D341Med (cell line): ENCODE results near the gene HOXD10.
A peak's percentile ranks its signal among the peaks of the same experiment; 100 is the strongest.

ENCODE experiments used
- DNase-seq: peaks from one replicate; pipeline ENCODE4 v3.0.0; 2012; ENCODE audit warnings: low spot score

HOXD10 gene

GRCh38 chr2:176115883-176116813 lies at the start of gene HOXD10:
TSS of gene HOXD10 (plus strand) at chr2:176116778. CDS start at chr2:176116834, 56 bp downstream.
- no peak for DNase-seq

- no peak for DNase-seq
Measured at GRCh38 chr2:176067589-176068418, 48.8 kb upstream of the HOXD10 start.

GRCh38 chr2:176068419-176068832 lies 48.2 kb upstream of the HOXD10 start:
- DNase-seq, result no peak

- no peak for DNase-seq
Measured at GRCh38 chr2:176071330-176072291, 45.0 kb upstream of the HOXD10 start.

- no peak for DNase-seq
Measured at GRCh38 chr2:176072292-176072669, 44.3 kb upstream of the HOXD10 start.

- DNase-seq, result no peak
Measured at GRCh38 chr2:176072951-176073904, 43.4 kb upstream of the HOXD10 start.

GRCh38 chr2:176074919-176075425 lies 41.6 kb upstream of the HOXD10 start:
- DNase-seq, result no peak

- no peak for DNase-seq
Measured at GRCh38 chr2:176075481-176075880, 41.1 kb upstream of the HOXD10 start.

- no peak for DNase-seq
Measured at GRCh38 chr2:176076063-176076462, 40.5 kb upstream of the HOXD10 start.

GRCh38 chr2:176076796-176077195 lies 39.8 kb upstream of the HOXD10 start:
- DNase-seq, result no peak

- DNase-seq, result no peak
Measured at GRCh38 chr2:176078541-176079284, 37.9 kb upstream of the HOXD10 start.

GRCh38 chr2:176079285-176079830 lies 37.2 kb upstream of the HOXD10 start:
- peak; percentile 60 for DNase-seq

GRCh38 chr2:176079831-176080539 lies 36.6 kb upstream of the HOXD10 start:
- peak; percentile 91 for DNase-seq

- DNase-seq, result peak; percentile 70
Measured at GRCh38 chr2:176080540-176081375, 35.8 kb upstream of the HOXD10 start.

- DNase-seq, result no peak
Measured at GRCh38 chr2:176081376-176081836, 35.2 kb upstream of the HOXD10 start.

- peak; percentile 60 for DNase-seq
Measured at GRCh38 chr2:176081837-176082524, 34.6 kb upstream of the HOXD10 start.

- no peak for DNase-seq
Measured at GRCh38 chr2:176082525-176082823, 34.1 kb upstream of the HOXD10 start.
